HepG2 (cell line): ENCODE results near the gene ANAPC1. TPM values are rescaled to one million over a fixed set of nuclear protein-coding genes. Genes with fewer than 3 reads are reported as not detected.
"Not testable (repeated sequence)": the region's sequence is repeated elsewhere in the genome, so short reads cannot be mapped to it uniquely, and the experiment has no call there.

ENCODE experiments used
- ATAC-seq: fragments of 200-7000 bp; cut with Tn5 transposase; 3 replicates; pipeline ENCODE4 v1.9.1; 2020; ENCODE audit warnings: mild to moderate bottlenecking, moderate library complexity
- BruUV-seq: library from RNA; stranded (reverse); fragments of 400-500 nt; replicated peaks from 2 replicates; lab custom pipeline; 2021; lab: Mats Ljungman, UMichigan
- CTCF ChIA-PET: fragments of 300-600 bp; formaldehyde crosslinking; extraction: SDS; loops from one replicate; lab custom pipeline; 2021; ENCODE audit warnings: low total read pairs, inconsistent platforms, low intra/inter-chr PET ratio; lab: Yijun Ruan, JAX
- POLR2A ChIA-PET: fragments of 350-600 bp; sonication (Branson Sonifier 250); formaldehyde crosslinking; loops from one replicate; lab custom pipeline; 2020; ENCODE audit warnings: antibody characterized with exemption, inconsistent platforms; lab: Yijun Ruan, JAX
- DNase-seq: peaks from one replicate; pipeline ENCODE4 v3.0.0-alpha.2; 2015; ENCODE audit warnings: low spot score
- FAIRE-seq: peaks from 3 replicates; lab custom pipeline; 2011; peaks lifted over from hg19 to GRCh38; lab: Jason Lieb, UNC
- H2AFZ ChIP-seq: one replicate; pipeline ENCODE4 v1.6.1; 2011; ENCODE audit warnings: low read length, inconsistent platforms
- H3K27ac ChIP-seq: fragments of 300-600 bp; 3 replicates; pipeline ENCODE4 v1.8.0; 2011; ENCODE audit warnings: mixed run types, mild to moderate bottlenecking, mixed read lengths, low read length, inconsistent platforms; ENCODE audit not compliant: insufficient read depth; ENCODE audit errors: extremely low read length
- H3K27me3 ChIP-seq, 2 experiments: fragments of 200-600 bp in 1 of 2; 2 replicates in 1 of 2; 3 replicates in 1 of 2; pipeline versions ENCODE4 v1.6.0 to v1.8.0; 2011; ENCODE audit warnings: low read length in 2 of 2, mild to moderate bottlenecking in 2 of 2, moderate library complexity in 2 of 2, inconsistent platforms in 1 of 2; ENCODE audit not compliant: insufficient read depth in 2 of 2, control insufficient read depth in 1 of 2
- H3K36me3 ChIP-seq, 2 experiments: fragments of 200-600 bp in 1 of 2; replicated peaks in 1 of 2; 2 replicates in 1 of 2; 3 replicates in 1 of 2; pipeline versions ENCODE4 v1.5.1 to v1.8.0; 2011; ENCODE audit warnings: low read length in 2 of 2, inconsistent platforms in 1 of 2; ENCODE audit not compliant: insufficient read depth in 2 of 2, control insufficient read depth in 1 of 2
- H3K4me1 ChIP-seq: 2 replicates; pipeline ENCODE4 v1.5.1; 2012; ENCODE audit warnings: low read length, inconsistent platforms; ENCODE audit not compliant: insufficient read depth
- H3K4me2 ChIP-seq: 2 replicates; pipeline ENCODE4 v1.6.0; 2011; ENCODE audit warnings: low read depth, low read length, inconsistent platforms
- H3K4me3 ChIP-seq, 3 experiments: fragments of 200-600 bp in 1 of 3; sonication (generic), shearing (Covaris generic) in 1 of 3; replicated peaks in 1 of 3; 2 replicates each; pipeline ENCODE4 v1.5.1; 2011 to 2016; ENCODE audit warnings: low read length in 3 of 3, inconsistent platforms in 2 of 3, low read depth in 2 of 3, mild to moderate bottlenecking in 2 of 3, control low read depth in 1 of 3, mixed read lengths in 1 of 3; ENCODE audit not compliant: insufficient read depth in 1 of 3
- H3K79me2 ChIP-seq: one replicate; pipeline ENCODE4 v1.6.1; 2011; ENCODE audit warnings: low read length, inconsistent platforms; ENCODE audit not compliant: insufficient read depth
- H3K9ac ChIP-seq: 2 replicates; pipeline ENCODE4 v1.6.0; 2011; ENCODE audit warnings: mild to moderate bottlenecking, low read depth, low read length, inconsistent platforms; ENCODE audit not compliant: insufficient read depth
- H3K9me3 ChIP-seq: 2 replicates; pipeline ENCODE4 v1.5.1; 2012; ENCODE audit warnings: mild to moderate bottlenecking, low read length
- H4K20me1 ChIP-seq: 2 replicates; pipeline ENCODE4 v1.6.0; 2011; ENCODE audit warnings: inconsistent platforms, mild to moderate bottlenecking, low read length, moderate library complexity; ENCODE audit not compliant: insufficient read depth
- PPARG ChIP-seq: conservative IDR thresholded peaks from 2 replicates; pipeline ENCODE4 v1.6.1; 2016; ENCODE audit warnings: missing biosample characterization, missing genetic modification reagents
- RXRB ChIP-seq: IDR thresholded peaks from 2 replicates; pipeline ENCODE4 v1.6.1; 2016; ENCODE audit warnings: borderline replicate concordance, missing genetic modification reagents, missing compliant biosample characterization
- ZNF121 ChIP-seq: sonication (generic); formaldehyde crosslinking; IDR thresholded peaks from 2 replicates; pipeline ENCODE4 v1.5.0; 2020; ENCODE audit warnings: mild to moderate bottlenecking, missing genetic modification reagents
- ZNF362 ChIP-seq: sonication (generic); formaldehyde crosslinking; IDR thresholded peaks from 2 replicates; pipeline ENCODE4 v1.4.0; 2020; ENCODE audit warnings: missing genetic modification reagents, mild to moderate bottlenecking, borderline replicate concordance
- ZNF501 ChIP-seq: sonication (generic); formaldehyde crosslinking; IDR thresholded peaks from 2 replicates; pipeline ENCODE4 v1.5.1; 2020; ENCODE audit warnings: mild to moderate bottlenecking, moderate library complexity, missing genetic modification reagents
- WGBS: methylation state at CpG from one replicate; pipeline ENCODE4 v1.1.6; 2017; ENCODE audit warnings: low lambda C conversion rate; 5-methylcytosine and 5-hydroxymethylcytosine counted together
- in situ Hi-C: cut with HindIII; loops from 2 replicates; pipeline ENCODE4 v1.10.0; 2017; ENCODE audit warnings: low pct_unique_long_range_greater_than_20kb; ENCODE audit not compliant: extremely low pct_ligation_motif_present
- intact Hi-C: fragments of 100-400 bp; cut with micrococcal nuclease; formaldehyde crosslinking; loops from one replicate; pipeline ENCODE4 v1.10.0; 2022; ENCODE audit not compliant: unreplicated experiment
- polyA plus RNA-seq, 8 experiments: library from polyadenylated mRNA; depleted of rRNA in 3 of 8; stranded (reverse) in 7 of 8; unstranded in 1 of 8; fragments of >200 nt; fragmentation: Illumina TruSeq in 4 of 8; extraction: Trizol in 4 of 8; gene quantifications; 2 replicates each; pipeline versions ENCODE4 v1.2.1 to v1.2.3, GENCODE V29; 2011 to 2016; ENCODE audit warnings: low read depth in 4 of 8, missing spikeins in 1 of 8, mixed read lengths in 1 of 8; ENCODE audit not compliant: insufficient read depth in 1 of 8
- total RNA-seq, 5 experiments: library from RNA; depleted of rRNA; stranded (reverse); fragments of >200 nt; fragmentation: Illumina TruSeq; extraction: Trizol; gene quantifications; 2 replicates each; pipeline ENCODE4 v1.2.3, GENCODE V29; 2016; ENCODE audit warnings: low read depth in 1 of 5
- TF ChIP-seq, protein P1 (sequence below): sonication (generic); formaldehyde crosslinking; IDR thresholded peaks from 2 replicates; pipeline ENCODE4 v1.5.0; 2020; ENCODE audit warnings: missing genetic modification reagents

Gene ANAPC1
- total and polyA plus RNA-seq, 2 of the 13 experiments (the other 11 are each of a cell fraction or from before 2014, with no cell fraction given) = 50.0 to 89.7 TPM

- ATAC-seq, H2AFZ ChIP-seq, H3K9me3 ChIP-seq, in situ Hi-C loops, CTCF ChIA-PET, intact Hi-C loops, BruUV-seq, H3K4me3 ChIP-seq, H4K20me1 ChIP-seq, H3K4me2 ChIP-seq, DNase-seq, H3K9ac ChIP-seq, H3K27me3 ChIP-seq, FAIRE-seq: not testable (repeated sequence)
- Histone ChIP-seq H3K27ac (peak overlapping the region; percentile 43), H3K36me3 (peaks cover 0 to 11% of the 10 kb centered on the region in 2 experiments; a peak in 1 of 5 replicates), H3K79me2 (peaks cover 81% of the 10 kb centered on the region), H3K4me1 (peaks cover 67% of the 10 kb centered on the region)
- POLR2A ChIA-PET = interaction anchor here (1.3 to 3.3 kb wide), 2 partner anchors 13 to 143 kb away, joined by 5 to 18 read pairs; partner anchors contain the start of genes MERTK and TMEM87B
- TF ChIP-seq ZNF501 (0 out of 2 replicates have a peak, but pooled peaks have one; percentile 18), ZNF121 (peak; percentile 64), ZNF362 (CRISPR knock-in tag) (peak; percentile 51; the same call in 1 of the 2 replicates)
- 95% methylated on average over 7 of the region's 7 CpGs for WGBS
Observed at GRCh38 chr2:111911295-111911977, 27.4 kb upstream of the ANAPC1 start.

DNA sequence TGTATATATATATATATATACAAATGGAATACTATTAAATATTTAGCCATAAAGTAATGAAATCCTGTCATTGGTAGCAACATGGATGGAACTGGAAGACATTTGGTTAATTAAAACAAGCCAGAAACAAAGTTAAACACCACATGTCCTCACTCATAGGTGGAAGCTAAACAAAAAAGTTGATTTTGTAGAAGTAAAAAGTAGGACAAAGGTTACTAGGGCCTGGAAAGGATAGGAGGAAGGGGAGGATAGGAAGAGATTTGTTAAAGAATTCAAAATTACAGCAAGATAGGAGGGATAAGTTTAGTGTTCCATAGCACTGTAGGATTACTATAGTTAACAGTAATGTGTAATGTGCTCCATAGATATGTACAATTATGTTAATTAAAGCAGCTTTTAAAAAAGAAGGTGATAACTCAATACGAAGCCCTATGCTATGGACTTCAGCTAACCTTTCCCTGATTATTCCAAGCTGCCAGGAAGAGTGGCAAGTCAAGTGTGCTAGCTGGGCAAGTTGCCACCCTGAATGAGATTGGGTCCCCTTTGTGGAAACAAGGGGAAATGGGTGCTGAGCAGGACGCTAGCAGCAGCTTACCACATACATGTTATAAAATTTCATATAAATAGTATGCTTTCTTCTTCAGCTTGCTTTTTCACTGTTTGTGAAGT is 26.8 kb upstream of the ANAPC1 start:
- in situ Hi-C loops = no loop called here
- POLR2A ChIA-PET = interaction anchor here (0.9 to 3.3 kb wide), 3 partner anchors 8 to 144 kb away, joined by 3 to 18 read pairs (median 5); partner anchors contain the start of genes MERTK and TMEM87B
- no peak overlapping the region for H3K4me2 ChIP-seq
- H3K9me3 ChIP-seq = no peaks in the 10 kb centered on the region
- CTCF ChIA-PET = no interaction called here
- peaks cover 0 to 8% of the 10 kb centered on the region in 2 experiments; a peak in 1 of 5 replicates for H3K36me3 ChIP-seq
- H3K4me3 ChIP-seq = no peak overlapping the region
- WGBS = 98% methylated on average over 2 of the region's 2 CpGs
- DNase-seq = no peak
- H2AFZ ChIP-seq = no peak overlapping the region
- ATAC-seq = no peak
- no peaks in the 10 kb centered on the region for H4K20me1 ChIP-seq
- no TSS peak for BruUV-seq
- intact Hi-C loops = loop anchor here (1.0 kb wide), 1 partner anchor 8 kb away; no protein-coding TSS in a partner anchor
- FAIRE-seq = no peak
- H3K9ac ChIP-seq = no peak overlapping the region
- peaks cover 81% of the 10 kb centered on the region for H3K79me2 ChIP-seq
- no peaks in the 10 kb centered on the region for H3K27me3 ChIP-seq
- H3K4me1 ChIP-seq = peaks cover 73% of the 10 kb centered on the region
- TF ChIP-seq, protein P1, sequence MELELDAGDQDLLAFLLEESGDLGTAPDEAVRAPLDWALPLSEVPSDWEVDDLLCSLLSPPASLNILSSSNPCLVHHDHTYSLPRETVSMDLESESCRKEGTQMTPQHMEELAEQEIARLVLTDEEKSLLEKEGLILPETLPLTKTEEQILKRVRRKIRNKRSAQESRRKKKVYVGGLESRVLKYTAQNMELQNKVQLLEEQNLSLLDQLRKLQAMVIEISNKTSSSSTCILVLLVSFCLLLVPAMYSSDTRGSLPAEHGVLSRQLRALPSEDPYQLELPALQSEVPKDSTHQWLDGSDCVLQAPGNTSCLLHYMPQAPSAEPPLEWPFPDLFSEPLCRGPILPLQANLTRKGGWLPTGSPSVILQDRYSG (CRISPR knock-in tag) = no peak
- TF ChIP-seq PPARG (peak; percentile 90), RXRB (CRISPR knock-in tag) (peak; percentile 75; the same call in 1 of the 2 replicates)
- H3K27ac ChIP-seq = peak overlapping the region; percentile 43
